Body of pancreas (tissue), 4 donors: ENCODE data around the gene FOXC1. TPM values are rescaled to one million over a fixed set of nuclear protein-coding genes. Genes with fewer than 3 reads are reported as not detected.

Experiments used
- ATAC-seq: fragments of 150-250 bp; one replicate; pipeline ENCODE4 v1.9.1; 2016
- DNase-seq, 4 donors: peaks; one replicate each; pipeline ENCODE4 v3.0.0-alpha.2; 2019
- H3K27ac ChIP-seq, 4 donors: fragments of 200-600 bp; sonication (generic); 1 replicate in 3 of 4; 2 replicates in 1 of 4; pipeline versions ENCODE4 v1.5.1 to v1.6.1; 2016 to 2019; ENCODE audit warnings: mild to moderate bottlenecking in 1 of 4, mixed read lengths in 1 of 4, moderate library complexity in 1 of 4
- H3K27me3 ChIP-seq, 2 donors: fragments of 200-600 bp; sonication (generic); one replicate each; pipeline ENCODE4 v1.6.0; 2016; ENCODE audit warnings: mild to moderate bottlenecking in 1 of 2
- H3K36me3 ChIP-seq, 2 donors: fragments of 200-600 bp; sonication (generic); replicated peaks in 1 of 2; 2 replicates each; pipeline ENCODE4 v1.5.1; 2016; ENCODE audit warnings: low read depth in 2 of 2; ENCODE audit not compliant: insufficient read depth in 1 of 2
- H3K4me1 ChIP-seq: fragments of 200-600 bp; sonication (generic); one replicate; pipeline ENCODE4 v1.6.0; 2016
- H3K4me3 ChIP-seq, 2 donors: fragments of 200-600 bp; sonication (generic); 1 replicate in 1 of 2; 2 replicates in 1 of 2; pipeline ENCODE4 v1.5.1; 2016 to 2019
- H3K9me3 ChIP-seq, 3 donors: fragments of 200-600 bp; sonication (generic); 1 replicate in 2 of 3; 2 replicates in 1 of 3; pipeline ENCODE4 v1.5.1; 2016
- CTCF ChIP-seq, 7 experiments: fragments of 450-650 bp in 4 of 7; fragments of 200-600 bp in 3 of 7; sonication (generic) in 3 of 7; IDR thresholded peaks; one replicate each; pipeline ENCODE4 v1.5.1; 2016 to 2019; ENCODE audit warnings: antibody characterized with exemption in 7 of 7
- POLR2A ChIP-seq, 3 donors: fragments of 450-650 bp; IDR thresholded peaks; one replicate each; pipeline ENCODE4 v1.6.1; 2016; ENCODE audit warnings: antibody characterized with exemption in 3 of 3, mild to moderate bottlenecking in 2 of 3
- WGBS, 2 donors: methylation state at CpG; one replicate each; pipeline ENCODE4 v1.1.5; 2017; 5-methylcytosine and 5-hydroxymethylcytosine counted together
- intact Hi-C: fragments of 100-400 bp; cut with DNase I; formaldehyde crosslinking; loops from one replicate; pipeline ENCODE4 v1.15.1; 2023
- total RNA-seq, 2 donors: library from RNA; depleted of rRNA; stranded (reverse); fragments of >200 nt; gene quantifications; one replicate each; pipeline ENCODE4 v1.1.0, GENCODE V29; 2016

FOXC1 gene
- total RNA-seq, 2 donors from 2014 or later, result 2.0 to 3.6 TPM

GRCh38 chr6:1569377-1569776 is 40.3 kb upstream of the FOXC1 start:
- no peaks in the 10 kb centered on the region for H3K27me3 ChIP-seq
- no peaks in the 10 kb centered on the region for H3K4me1 ChIP-seq
- DNase-seq (no peak), ATAC-seq (no peak)
- no peaks in the 10 kb centered on the region for H3K9me3 ChIP-seq
- intact Hi-C loops, result no loop called here
- TF ChIP-seq CTCF (IDR thresholded peaks at IDR 0.05), result no peak
- TF ChIP-seq POLR2A (IDR thresholded peaks at IDR 0.05), result no peak
- no peak overlapping the region for H3K4me3 ChIP-seq
- H3K27ac ChIP-seq, result no peak overlapping the region
- H3K36me3 ChIP-seq, result no peaks in the 10 kb centered on the region
- 86 to 95% methylated on average over 3 of the region's 3 CpGs for WGBS, 2 donors

GRCh38 chr6:1570848-1571247 is 38.9 kb upstream of the FOXC1 start:
- DNase-seq (no peak), ATAC-seq (no peak)
- Histone ChIP-seq H3K27ac (no peak overlapping the region), H3K27me3 (no peaks in the 10 kb centered on the region), H3K36me3 (no peaks in the 10 kb centered on the region), H3K9me3 (no peaks in the 10 kb centered on the region), H3K4me1 (no peaks in the 10 kb centered on the region), H3K4me3 (no peak overlapping the region)
- intact Hi-C loops, result no loop called here
- WGBS, 2 donors, result 48 to 65% methylated on average over 1 of the region's 1 CpG
- TF ChIP-seq POLR2A (IDR thresholded peaks at IDR 0.05) (no peak), CTCF (IDR thresholded peaks at IDR 0.05) (no peak)

GRCh38 chr6:1572892-1573291 is 36.8 kb upstream of the FOXC1 start:
- H3K9me3 ChIP-seq, result no peaks in the 10 kb centered on the region
- no peak overlapping the region for H3K4me3 ChIP-seq
- no peak overlapping the region for H3K27ac ChIP-seq
- intact Hi-C loops, result no loop called here
- DNase-seq (no peak), ATAC-seq (no peak)
- H3K27me3 ChIP-seq, result no peaks in the 10 kb centered on the region
- peaks cover 4% of the 10 kb centered on the region for H3K4me1 ChIP-seq
- no peaks in the 10 kb centered on the region for H3K36me3 ChIP-seq
- 29 to 40% methylated on average over 1 of the region's 1 CpG for WGBS, 2 donors
- TF ChIP-seq CTCF (IDR thresholded peaks at IDR 0.05), result no peak
- no peak for TF ChIP-seq POLR2A (IDR thresholded peaks at IDR 0.05)

GRCh38 chr6:1574083-1574761 is 35.5 kb upstream of the FOXC1 start:
- WGBS, 2 donors, result 85 to 90% methylated on average over 11 to 13 of the region's 13 CpGs
- no peak for TF ChIP-seq POLR2A (IDR thresholded peaks at IDR 0.05)
- TF ChIP-seq CTCF (IDR thresholded peaks at IDR 0.05), result no peak
- H3K36me3 ChIP-seq, result no peaks in the 10 kb centered on the region
- ATAC-seq (no peak), DNase-seq (no peak)
- intact Hi-C loops, result no loop called here
- no peaks in the 10 kb centered on the region for H3K9me3 ChIP-seq
- no peaks in the 10 kb centered on the region for H3K27me3 ChIP-seq
- H3K4me3 ChIP-seq, result no peak overlapping the region
- H3K4me1 ChIP-seq, result peaks cover 4% of the 10 kb centered on the region
- H3K27ac ChIP-seq, result no peak overlapping the region

GRCh38 chr6:1574890-1575209 is 34.9 kb upstream of the FOXC1 start:
- no peaks in the 10 kb centered on the region for H3K36me3 ChIP-seq
- H3K27me3 ChIP-seq, result no peaks in the 10 kb centered on the region
- H3K4me1 ChIP-seq, result peaks cover 4% of the 10 kb centered on the region
- H3K27ac ChIP-seq, result peak overlapping the region in 2 of 4 donors; percentile 63 to 67
- ATAC-seq (no peak), DNase-seq (no peak)
- no peaks in the 10 kb centered on the region for H3K9me3 ChIP-seq
- WGBS, 2 donors, result 72 to 81% methylated on average over 6 of the region's 6 CpGs
- TF ChIP-seq POLR2A (IDR thresholded peaks at IDR 0.05), result no peak
- TF ChIP-seq CTCF (IDR thresholded peaks at IDR 0.05), result no peak
- intact Hi-C loops, result no loop called here
- no peak overlapping the region for H3K4me3 ChIP-seq
